Suprapubic skin (tissue), 4 donors: ENCODE measurements around the gene CAMK1D.

ENCODE experiments used
- CTCF ChIP-seq, 2 donors: fragments of 200-600 bp in 1 of 2; fragments of 450-650 bp in 1 of 2; sonication (generic) in 1 of 2; IDR thresholded peaks; one replicate each; pipeline ENCODE4 v1.5.1; 2016 to 2019; ENCODE audit warnings: antibody characterized with exemption in 2 of 2, mild to moderate bottlenecking in 1 of 2, moderate library complexity in 1 of 2
- EP300 ChIP-seq: sonication (generic); formaldehyde crosslinking; IDR thresholded peaks from one replicate; pipeline ENCODE4 v1.6.1; 2017; ENCODE audit warnings: antibody characterized with exemption
- POLR2A ChIP-seq, 2 donors: fragments of 450-650 bp; IDR thresholded peaks; one replicate each; pipeline ENCODE4 v1.6.1; 2017; ENCODE audit warnings: antibody characterized with exemption in 2 of 2, mild to moderate bottlenecking in 2 of 2, moderate library complexity in 2 of 2
- POLR2AphosphoS5 ChIP-seq, 3 donors: sonication (generic); formaldehyde crosslinking; IDR thresholded peaks; one replicate each; pipeline ENCODE4 v1.6.1; 2017; ENCODE audit warnings: antibody characterized with exemption in 3 of 3

- no peak for TF ChIP-seq CTCF (IDR thresholded peaks at IDR 0.05)
- no peak for TF ChIP-seq POLR2A (IDR thresholded peaks at IDR 0.05)
- TF ChIP-seq POLR2AphosphoS5 (IDR thresholded peaks at IDR 0.05) = no peak
- no peak for TF ChIP-seq EP300
Observed at GRCh38 chr10:12350925-12351324, 1.6 kb downstream of the CAMK1D start.
